Mucosa of rectum (tissue), 2 donors: Measurements from ENCODE around the gene RET.

ENCODE experiments used
- H3K27ac ChIP-seq, 2 donors: one replicate each; pipeline ENCODE4 v1.7.0; 2013; ENCODE audit warnings: inconsistent platforms in 2 of 2, low read depth in 2 of 2, low read length in 2 of 2
- H3K27me3 ChIP-seq, 2 donors: one replicate each; pipeline ENCODE4 v1.7.0; 2013; ENCODE audit warnings: low read length in 2 of 2; ENCODE audit not compliant: control insufficient read depth in 2 of 2, insufficient read depth in 2 of 2
- H3K36me3 ChIP-seq, 2 donors: one replicate each; pipeline ENCODE4 v1.7.0; 2013; ENCODE audit warnings: low read length in 2 of 2; ENCODE audit not compliant: control insufficient read depth in 2 of 2, insufficient read depth in 2 of 2
- H3K4me1 ChIP-seq, 2 donors: one replicate each; pipeline ENCODE4 v1.7.0; 2013; ENCODE audit warnings: low read length in 2 of 2, mild to moderate bottlenecking in 1 of 2; ENCODE audit not compliant: control insufficient read depth in 2 of 2, insufficient read depth in 2 of 2
- H3K4me3 ChIP-seq, 2 donors: one replicate each; pipeline ENCODE4 v1.7.0; 2013; ENCODE audit warnings: low read length in 2 of 2
- H3K9ac ChIP-seq, 2 donors: one replicate each; pipeline ENCODE4 v1.7.0; 2013; ENCODE audit warnings: low read length in 2 of 2, low read depth in 1 of 2, mild to moderate bottlenecking in 1 of 2
- H3K9me3 ChIP-seq, 2 donors: one replicate each; pipeline ENCODE4 v1.7.0; 2013; ENCODE audit warnings: low read length in 2 of 2; ENCODE audit not compliant: control insufficient read depth in 2 of 2
- donor health status: healthy.
- donor health status: Normal muscosa, but diverticular disease.

The RET gene

GRCh38 chr10:43061760-43062159 is 15.1 kb upstream of the RET start:
- no peaks in the 10 kb centered on the region for H3K36me3 ChIP-seq
- no peak overlapping the region for H3K9ac ChIP-seq
- H3K9me3 ChIP-seq = no peaks in the 10 kb centered on the region
- H3K27ac ChIP-seq = no peak overlapping the region
- no peak overlapping the region for H3K4me3 ChIP-seq
- H3K27me3 ChIP-seq = no peaks in the 10 kb centered on the region
- no peaks in the 10 kb centered on the region for H3K4me1 ChIP-seq

DNA sequence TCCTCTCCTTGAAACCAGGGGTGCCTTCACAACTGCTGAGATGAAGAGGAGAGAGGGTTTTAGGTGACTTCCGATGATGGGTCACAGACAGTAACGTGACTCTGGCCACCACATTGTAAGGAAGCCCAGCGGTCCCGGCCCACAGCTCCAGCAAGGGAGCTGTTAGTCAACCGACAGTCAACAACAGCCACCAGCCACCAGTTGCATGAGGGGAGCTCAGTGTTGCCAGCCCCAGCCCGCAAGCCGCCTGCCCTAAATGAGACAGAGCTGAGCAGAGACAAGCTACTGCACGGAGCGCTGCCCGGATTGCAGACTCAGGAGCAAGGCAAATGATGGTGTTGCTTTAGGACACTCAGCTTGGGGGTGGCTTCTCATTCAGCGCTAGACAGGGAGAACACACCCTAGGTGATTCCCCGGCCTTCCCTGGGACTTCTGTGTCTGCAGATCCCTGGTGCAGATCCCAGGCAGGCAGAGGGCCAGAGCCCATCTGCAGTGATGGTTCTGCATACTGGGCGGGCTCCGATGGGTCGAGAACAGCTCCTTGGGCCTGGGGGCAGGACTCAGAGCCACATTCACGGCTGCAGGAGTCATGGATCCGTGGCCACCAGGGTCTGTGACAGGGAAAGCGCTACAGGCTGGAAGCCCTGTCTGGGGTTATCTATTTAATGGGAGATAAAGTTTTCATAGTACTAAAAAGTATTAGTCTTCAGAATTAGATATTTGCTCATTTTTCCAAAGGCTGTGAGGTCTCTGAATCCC is 14.3 kb upstream of the RET start:
- Histone ChIP-seq H3K9ac (no peak overlapping the region), H3K9me3 (no peaks in the 10 kb centered on the region), H3K36me3 (no peaks in the 10 kb centered on the region), H3K4me3 (no peak overlapping the region), H3K27me3 (no peaks in the 10 kb centered on the region), H3K4me1 (no peaks in the 10 kb centered on the region), H3K27ac (no peak overlapping the region)

DNA sequence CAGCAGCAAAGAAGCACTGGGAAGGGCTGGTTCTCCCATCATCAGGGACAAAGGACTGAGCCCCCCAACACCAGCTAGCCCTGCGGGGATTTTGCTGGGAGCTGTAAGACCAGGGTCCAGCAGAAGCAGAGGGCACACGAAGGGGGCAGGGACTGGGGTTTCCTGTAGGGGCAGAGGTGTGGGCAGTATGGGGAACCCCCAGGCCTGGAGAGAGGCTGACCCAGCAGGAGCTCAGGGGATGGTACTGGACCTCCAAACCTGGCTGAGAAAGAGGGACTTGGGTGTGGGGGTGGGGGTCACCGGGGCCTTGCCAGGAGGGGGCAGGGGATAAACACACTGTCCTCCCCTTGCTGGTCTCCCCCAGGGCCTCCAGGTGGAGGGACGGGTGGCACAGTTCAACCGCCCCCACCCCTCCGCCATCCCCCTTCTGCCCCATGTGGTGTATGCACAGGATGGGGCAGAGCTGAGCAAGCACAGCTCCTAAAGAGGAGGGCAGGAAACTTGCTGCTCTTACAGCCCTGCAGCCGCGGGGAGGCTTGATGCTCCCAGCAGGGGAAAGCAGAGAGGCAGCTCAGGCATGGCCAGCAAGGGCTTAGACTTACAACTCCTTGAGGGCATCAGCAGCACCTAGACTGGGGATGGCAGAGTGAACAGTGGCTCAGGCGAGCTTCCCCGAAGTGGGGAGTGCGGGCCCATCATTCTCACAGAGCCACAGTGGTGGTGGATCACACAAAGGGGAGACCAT is 12.4 kb upstream of the RET start:
- no peak overlapping the region for H3K9ac ChIP-seq
- no peak overlapping the region for H3K27ac ChIP-seq
- no peaks in the 10 kb centered on the region for H3K4me1 ChIP-seq
- no peaks in the 10 kb centered on the region for H3K36me3 ChIP-seq
- no peaks in the 10 kb centered on the region for H3K9me3 ChIP-seq
- H3K27me3 ChIP-seq = no peaks in the 10 kb centered on the region
- no peak overlapping the region for H3K4me3 ChIP-seq

DNA sequence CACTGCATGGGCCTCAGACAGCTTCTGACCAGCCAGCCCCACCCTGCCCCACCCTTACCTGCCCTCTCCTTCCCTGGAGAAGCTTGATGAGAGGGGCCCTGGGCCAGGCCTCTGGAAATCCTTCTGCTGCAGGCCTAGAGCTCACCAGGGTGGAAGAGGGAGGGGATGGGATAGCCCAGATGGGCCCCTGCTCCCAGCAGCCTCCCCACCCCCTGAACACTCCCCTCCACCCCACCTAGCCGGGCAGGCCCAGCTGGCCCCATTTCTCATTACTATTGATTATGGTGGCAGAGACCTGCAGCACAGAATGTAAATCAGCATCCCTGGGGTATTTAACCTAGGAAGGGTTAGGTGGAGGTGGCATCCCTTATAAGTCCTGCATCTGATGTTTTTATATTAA is 11.6 kb upstream of the RET start:
- no peaks in the 10 kb centered on the region for H3K27me3 ChIP-seq

DNA sequence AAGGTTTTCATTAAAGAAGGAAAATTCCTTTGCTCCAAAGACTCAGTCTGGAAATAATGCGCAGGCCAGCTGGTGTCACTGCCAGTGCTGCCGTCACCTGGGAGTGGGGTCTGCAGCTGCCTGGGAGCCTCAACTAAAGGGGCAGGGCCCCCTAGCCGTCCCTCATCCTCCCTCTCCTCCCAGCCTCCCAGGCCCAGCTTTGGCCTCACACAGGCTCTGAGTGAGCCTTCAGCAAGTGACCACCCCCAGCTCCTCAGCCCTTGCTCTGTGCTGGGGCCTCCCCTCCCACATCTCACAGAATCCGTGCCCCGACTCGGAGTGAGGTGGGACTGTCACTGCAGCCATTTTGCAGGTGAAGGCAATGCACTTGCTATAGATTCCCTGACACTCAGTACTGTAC is 11.1 kb upstream of the RET start:
- Histone ChIP-seq H3K9ac (no peak overlapping the region), H3K36me3 (no peaks in the 10 kb centered on the region), H3K4me1 (no peaks in the 10 kb centered on the region), H3K4me3 (no peak overlapping the region), H3K9me3 (no peaks in the 10 kb centered on the region), H3K27me3 (no peaks in the 10 kb centered on the region), H3K27ac (no peak overlapping the region)

More for the DNA sequence above, 11.6 kb upstream of the RET start:
- no peak overlapping the region for H3K4me3 ChIP-seq
- H3K9ac ChIP-seq = no peak overlapping the region
- no peaks in the 10 kb centered on the region for H3K4me1 ChIP-seq
- no peaks in the 10 kb centered on the region for H3K9me3 ChIP-seq
- no peaks in the 10 kb centered on the region for H3K36me3 ChIP-seq
- no peak overlapping the region for H3K27ac ChIP-seq

DNA sequence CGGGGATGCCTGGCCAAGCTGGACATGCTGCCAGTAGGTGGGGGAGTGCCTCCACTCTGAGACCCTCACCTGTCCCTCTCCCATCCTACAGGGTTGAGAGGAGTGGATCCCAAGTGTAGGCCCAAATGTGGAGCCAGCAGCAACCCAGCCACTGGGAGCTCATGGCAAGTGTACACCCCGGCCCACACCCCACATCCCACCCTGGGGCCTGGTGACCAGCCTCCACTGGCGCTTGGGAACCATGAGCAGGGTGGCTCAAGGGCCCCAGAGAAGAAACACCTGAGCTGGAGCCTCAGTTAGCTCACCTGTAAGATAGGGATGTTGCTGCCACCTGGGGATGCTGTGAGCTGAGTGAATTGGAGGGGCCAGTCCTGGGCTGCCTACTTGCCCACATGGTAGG is 10.4 kb upstream of the RET start:
- no peaks in the 10 kb centered on the region for H3K9me3 ChIP-seq
- H3K9ac ChIP-seq = no peak overlapping the region
- no peak overlapping the region for H3K27ac ChIP-seq
- no peak overlapping the region for H3K4me3 ChIP-seq
- no peaks in the 10 kb centered on the region for H3K27me3 ChIP-seq
- H3K36me3 ChIP-seq = no peaks in the 10 kb centered on the region
- no peaks in the 10 kb centered on the region for H3K4me1 ChIP-seq

- no peaks in the 10 kb centered on the region for H3K27me3 ChIP-seq
- H3K27ac ChIP-seq = no peak overlapping the region
- H3K36me3 ChIP-seq = no peaks in the 10 kb centered on the region
- no peaks in the 10 kb centered on the region for H3K4me1 ChIP-seq
- no peak overlapping the region for H3K4me3 ChIP-seq
- H3K9me3 ChIP-seq = no peaks in the 10 kb centered on the region
- H3K9ac ChIP-seq = no peak overlapping the region
Observed at GRCh38 chr10:43067391-43068135, 9.3 kb upstream of the RET start.

GRCh38 chr10:43068136-43068395 is 8.8 kb upstream of the RET start:
- no peaks in the 10 kb centered on the region for H3K4me1 ChIP-seq
- no peak overlapping the region for H3K9ac ChIP-seq
- H3K9me3 ChIP-seq = no peaks in the 10 kb centered on the region
- peaks cover 0 to under 1% of the 10 kb centered on the region in 2 donors for H3K27me3 ChIP-seq
- H3K4me3 ChIP-seq = no peak overlapping the region
- H3K36me3 ChIP-seq = no peaks in the 10 kb centered on the region
- no peak overlapping the region for H3K27ac ChIP-seq

DNA sequence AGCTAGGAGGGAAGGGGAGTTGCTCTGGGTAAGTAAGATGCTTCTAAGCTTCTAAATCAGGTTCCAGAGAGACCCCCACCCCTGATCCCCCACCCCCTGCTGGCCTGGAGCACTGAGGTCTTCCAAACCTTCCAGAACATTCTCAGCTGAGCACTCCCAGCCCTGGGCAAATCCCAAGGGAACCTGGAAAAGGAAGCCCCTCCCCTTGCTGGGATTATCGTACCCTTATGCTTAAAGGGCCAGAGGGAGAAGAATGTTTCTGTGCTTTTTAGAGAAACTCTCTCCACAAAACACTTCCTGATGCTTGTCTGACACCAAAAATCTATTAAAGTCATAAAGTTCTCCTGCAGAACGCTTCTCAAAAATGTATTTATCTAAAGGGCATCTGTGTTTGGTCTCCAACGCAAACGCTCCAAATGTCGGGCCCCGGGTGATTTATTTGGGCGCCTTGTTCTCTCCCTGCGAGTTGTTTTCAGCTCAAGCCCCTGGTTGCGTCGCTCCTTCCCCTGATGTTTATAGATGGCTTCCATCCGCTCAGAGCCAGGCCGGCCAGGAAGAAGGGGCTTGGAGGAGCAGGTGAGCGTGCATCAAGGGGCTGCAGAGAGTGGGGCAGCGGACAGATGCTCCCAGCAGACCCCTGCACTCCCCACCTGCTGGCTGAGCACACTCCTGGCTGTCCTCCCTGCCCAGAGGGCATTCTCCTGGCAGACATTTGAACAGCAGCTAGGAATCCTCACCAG is 8.2 kb upstream of the RET start:
- peaks cover 0 to 3% of the 10 kb centered on the region in 2 donors for H3K27me3 ChIP-seq
- H3K9me3 ChIP-seq = no peaks in the 10 kb centered on the region
- H3K9ac ChIP-seq = no peak overlapping the region
- H3K4me1 ChIP-seq = no peaks in the 10 kb centered on the region
- no peak overlapping the region for H3K27ac ChIP-seq
- no peaks in the 10 kb centered on the region for H3K36me3 ChIP-seq
- no peak overlapping the region for H3K4me3 ChIP-seq

DNA sequence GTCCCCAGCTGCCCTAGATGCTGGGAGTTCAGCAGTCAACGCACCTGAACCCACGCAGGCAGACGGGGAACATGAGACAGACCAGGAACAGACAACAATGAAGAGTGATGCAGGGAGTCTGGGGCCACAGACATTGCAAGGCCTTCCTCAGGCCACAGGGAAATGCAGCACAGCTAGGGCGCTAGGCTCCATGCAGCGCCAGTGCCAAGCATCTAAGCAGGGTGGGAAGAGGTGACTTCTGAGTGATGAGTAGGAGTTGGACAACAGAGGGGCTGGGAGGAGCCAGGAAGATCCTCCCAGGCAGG is 7.7 kb upstream of the RET start:
- H3K27ac ChIP-seq = no peak overlapping the region
- H3K9me3 ChIP-seq = no peaks in the 10 kb centered on the region
- H3K36me3 ChIP-seq = no peaks in the 10 kb centered on the region
- no peak overlapping the region for H3K4me3 ChIP-seq
- H3K4me1 ChIP-seq = no peaks in the 10 kb centered on the region
- no peak overlapping the region for H3K9ac ChIP-seq
- peaks cover 0 to 6% of the 10 kb centered on the region in 2 donors for H3K27me3 ChIP-seq
